Measurements from ENCODE around the gene MYO10.

DNA sequence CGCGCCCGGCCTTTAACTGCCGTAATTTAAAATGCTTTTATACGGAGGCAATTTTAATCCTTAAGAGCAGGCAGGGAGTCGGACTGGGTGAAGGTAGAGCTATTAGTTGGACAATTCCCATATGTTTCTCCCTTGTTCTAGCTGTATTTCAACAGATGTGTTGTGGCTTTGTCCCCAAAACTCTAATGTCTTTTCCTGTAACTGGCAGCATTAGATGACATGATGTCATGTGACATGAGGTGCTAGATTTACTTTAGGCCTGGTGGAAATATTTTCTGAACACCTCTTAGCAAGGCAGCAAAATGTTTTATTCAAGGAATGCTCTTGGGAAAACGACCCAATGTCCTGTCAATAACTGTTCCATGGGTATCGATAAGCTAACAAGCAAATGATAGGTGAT is 8.5 kb downstream of the MYO10 start:
- TF ChIP-seq CREB1 (IDR thresholded peaks at IDR 0.05; ENCODE audit: low read depth) (no peak), EGR1 (IDR thresholded peaks at IDR 0.05) (no peak), TCF12 (IDR thresholded peaks at IDR 0.05; ENCODE audit: low read depth) (no peak), EP300 (IDR thresholded peaks at IDR 0.05; ENCODE audit: borderline replicate concordance) (no peak), TAF1 (IDR thresholded peaks at IDR 0.05; ENCODE audit: low read depth) (no peak), CEBPB (IDR thresholded peaks at IDR 0.05) (no peak), RAD21 (IDR thresholded peaks at IDR 0.05; ENCODE audit: low read depth) (no peak), TEAD4 (IDR thresholded peaks at IDR 0.05) (no peak)
- TF ChIP-seq, protein P1, sequence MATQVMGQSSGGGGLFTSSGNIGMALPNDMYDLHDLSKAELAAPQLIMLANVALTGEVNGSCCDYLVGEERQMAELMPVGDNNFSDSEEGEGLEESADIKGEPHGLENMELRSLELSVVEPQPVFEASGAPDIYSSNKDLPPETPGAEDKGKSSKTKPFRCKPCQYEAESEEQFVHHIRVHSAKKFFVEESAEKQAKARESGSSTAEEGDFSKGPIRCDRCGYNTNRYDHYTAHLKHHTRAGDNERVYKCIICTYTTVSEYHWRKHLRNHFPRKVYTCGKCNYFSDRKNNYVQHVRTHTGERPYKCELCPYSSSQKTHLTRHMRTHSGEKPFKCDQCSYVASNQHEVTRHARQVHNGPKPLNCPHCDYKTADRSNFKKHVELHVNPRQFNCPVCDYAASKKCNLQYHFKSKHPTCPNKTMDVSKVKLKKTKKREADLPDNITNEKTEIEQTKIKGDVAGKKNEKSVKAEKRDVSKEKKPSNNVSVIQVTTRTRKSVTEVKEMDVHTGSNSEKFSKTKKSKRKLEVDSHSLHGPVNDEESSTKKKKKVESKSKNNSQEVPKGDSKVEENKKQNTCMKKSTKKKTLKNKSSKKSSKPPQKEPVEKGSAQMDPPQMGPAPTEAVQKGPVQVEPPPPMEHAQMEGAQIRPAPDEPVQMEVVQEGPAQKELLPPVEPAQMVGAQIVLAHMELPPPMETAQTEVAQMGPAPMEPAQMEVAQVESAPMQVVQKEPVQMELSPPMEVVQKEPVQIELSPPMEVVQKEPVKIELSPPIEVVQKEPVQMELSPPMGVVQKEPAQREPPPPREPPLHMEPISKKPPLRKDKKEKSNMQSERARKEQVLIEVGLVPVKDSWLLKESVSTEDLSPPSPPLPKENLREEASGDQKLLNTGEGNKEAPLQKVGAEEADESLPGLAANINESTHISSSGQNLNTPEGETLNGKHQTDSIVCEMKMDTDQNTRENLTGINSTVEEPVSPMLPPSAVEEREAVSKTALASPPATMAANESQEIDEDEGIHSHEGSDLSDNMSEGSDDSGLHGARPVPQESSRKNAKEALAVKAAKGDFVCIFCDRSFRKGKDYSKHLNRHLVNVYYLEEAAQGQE (IDR thresholded peaks at IDR 0.05; ENCODE audit: low read depth): no peak
- TF ChIP-seq, protein P2, sequence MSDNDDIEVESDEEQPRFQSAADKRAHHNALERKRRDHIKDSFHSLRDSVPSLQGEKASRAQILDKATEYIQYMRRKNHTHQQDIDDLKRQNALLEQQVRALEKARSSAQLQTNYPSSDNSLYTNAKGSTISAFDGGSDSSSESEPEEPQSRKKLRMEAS (IDR thresholded peaks at IDR 0.05): no peak
